Measurements from ENCODE around the gene ST6GALNAC6. TPM values are rescaled to one million over a fixed set of nuclear protein-coding genes. Genes with fewer than 3 reads are reported as not detected.

ST6GALNAC6 gene
- polyA plus RNA-seq, 3 donors, result 8.2 to 14.4 (median 12.0) TPM

GRCh38 chr9:127923046-127923445 is 23.6 kb upstream of the ST6GALNAC6 start:
- peaks cover 12 to 52% of the 10 kb centered on the region in 2 donors for H3K27me3 ChIP-seq (ENCODE audit: control insufficient read depth in 2 of 2, insufficient read depth in 2 of 2, low read length in 2 of 2)
- TF ChIP-seq CTCF (IDR thresholded peaks at IDR 0.05), result no peak
- no peaks in the 10 kb centered on the region for H4K20me1 ChIP-seq (ENCODE audit: insufficient read depth, low read length)
- no peaks in the 10 kb centered on the region for H3K36me3 ChIP-seq (replicated peaks in 1 of 2; ENCODE audit: control insufficient read depth in 1 of 2, insufficient read depth in 2 of 2, low read length in 2 of 2)
- H3K9ac ChIP-seq (ENCODE audit: insufficient read depth, low read length, poor library complexity, severe bottlenecking), result no peak overlapping the region
- peaks cover 0 to 4% of the 10 kb centered on the region in 2 donors for H3K9me3 ChIP-seq (replicated peaks in 1 of 2; ENCODE audit: control insufficient read depth in 1 of 2, insufficient read depth in 1 of 2, low read length in 2 of 2)
- intact Hi-C loops (cut with micrococcal nuclease), result loop anchor here (5.0 to 10.0 kb wide), 3 partner anchors 41 to 421 kb away; no protein-coding TSS in a partner anchor
- no peak overlapping the region for H2AFZ ChIP-seq (ENCODE audit: insufficient read depth, low read depth, low read length, poor library complexity, severe bottlenecking)
- H3K4me3 ChIP-seq (replicated peaks in 1 of 3; ENCODE audit: low read depth in 2 of 3, low read length in 3 of 3), result no peak overlapping the region
- H3K4me1 ChIP-seq (ENCODE audit: control insufficient read depth in 1 of 2, insufficient read depth in 2 of 2, low read length in 2 of 2), result peaks cover 46 to 50% of the 10 kb centered on the region in 2 donors
- Mint-ChIP-seq H3K4me3 (no peak overlapping the region), H3K9me3 (peaks cover 0 to 3% (median 1%) of the 10 kb centered on the region in 7 donors), H3K27ac (no peak overlapping the region), H3K36me3 (peaks cover 0 to 2% of the 10 kb centered on the region in 2 donors), H3K4me1 (peaks cover 43% of the 10 kb centered on the region), H3K27me3 (ENCODE audit: low read depth in 3 of 3) (peaks cover 50 to 61% (median 60%) of the 10 kb centered on the region in 3 donors)
- no peak overlapping the region for H3K4me2 ChIP-seq (replicated peaks; ENCODE audit: extremely low read depth, low read length, poor library complexity, severe bottlenecking)
- no peaks in the 10 kb centered on the region for H3K79me2 ChIP-seq (ENCODE audit: insufficient read depth, low read length)
- WGBS (ENCODE audit: insufficient coverage), result 71% methylated on average over 5 of the region's 6 CpGs
- H3K27ac ChIP-seq (ENCODE audit: low read depth in 1 of 2, low read length in 2 of 2), result no peak overlapping the region
- no peak for DNase-seq

- WGBS (ENCODE audit: insufficient coverage), result 11% methylated on average over 45 of the region's 45 CpGs
Measured at GRCh38 chr9:127921557-127922120, 22.2 kb upstream of the ST6GALNAC6 start.

More at GRCh38 chr9:127921557-127922120, 22.2 kb upstream of the ST6GALNAC6 start:
- Histone ChIP-seq H3K79me2 (ENCODE audit: insufficient read depth, low read length) (no peaks in the 10 kb centered on the region), H3K36me3 (replicated peaks in 1 of 2; ENCODE audit: control insufficient read depth in 1 of 2, insufficient read depth in 2 of 2, low read length in 2 of 2) (no peaks in the 10 kb centered on the region), H4K20me1 (ENCODE audit: insufficient read depth, low read length) (no peaks in the 10 kb centered on the region), H3K9me3 (replicated peaks in 1 of 2; ENCODE audit: control insufficient read depth in 1 of 2, insufficient read depth in 1 of 2, low read length in 2 of 2) (peaks cover 0 to 1% of the 10 kb centered on the region in 2 donors), H3K4me3 (replicated peaks in 1 of 3; ENCODE audit: low read depth in 2 of 3, low read length in 3 of 3) (no peak overlapping the region), H3K4me2 (replicated peaks; ENCODE audit: extremely low read depth, low read length, poor library complexity, severe bottlenecking) (peak overlapping the region; percentile 22), H3K27me3 (ENCODE audit: control insufficient read depth in 2 of 2, insufficient read depth in 2 of 2, low read length in 2 of 2) (peaks cover 5 to 39% of the 10 kb centered on the region in 2 donors), H2AFZ (ENCODE audit: insufficient read depth, low read depth, low read length, poor library complexity, severe bottlenecking) (peak overlapping the region; percentile 60), H3K4me1 (ENCODE audit: control insufficient read depth in 1 of 2, insufficient read depth in 2 of 2, low read length in 2 of 2) (peaks cover 45 to 50% of the 10 kb centered on the region in 2 donors), H3K9ac (ENCODE audit: insufficient read depth, low read length, poor library complexity, severe bottlenecking) (no peak overlapping the region), H3K27ac (ENCODE audit: low read depth in 1 of 2, low read length in 2 of 2) (no peak overlapping the region)
- Mint-ChIP-seq H3K4me3 (peak overlapping the region; percentile 27 to 70), H3K27ac (peak overlapping the region in 4 of 7 donors; percentile 30 to 96 (median 48)), H3K27me3 (ENCODE audit: low read depth in 3 of 3) (peaks cover 40 to 48% (median 46%) of the 10 kb centered on the region in 3 donors), H3K4me1 (peaks cover 44% of the 10 kb centered on the region), H3K36me3 (peaks cover 0 to 2% of the 10 kb centered on the region in 2 donors), H3K9me3 (peaks cover 0 to 2% (median 0%) of the 10 kb centered on the region in 7 donors)
- DNase-seq, result peak; percentile 65 to 82 (median 71)
- intact Hi-C loops (cut with micrococcal nuclease), result loop anchor here (5.0 to 10.0 kb wide), 3 partner anchors 39 to 419 kb away; no protein-coding TSS in a partner anchor
- TF ChIP-seq CTCF (IDR thresholded peaks at IDR 0.05), result peak; percentile 97
